HG03354 (cell line): ENCODE results near the gene S100A13.
"Not testable (repeated sequence)": the region's sequence is repeated elsewhere in the genome, so short reads cannot be mapped to it uniquely, and the experiment has no call there.

ENCODE experiments used
- ATAC-seq: cut with Tn5 transposase; IDR thresholded peaks from one replicate; pipeline ENCODE4 v1.9.1; 2021; ENCODE audit warnings: mild to moderate bottlenecking; ENCODE audit not compliant: unreplicated experiment, poor library complexity, severe bottlenecking

Gene S100A13

DNA sequence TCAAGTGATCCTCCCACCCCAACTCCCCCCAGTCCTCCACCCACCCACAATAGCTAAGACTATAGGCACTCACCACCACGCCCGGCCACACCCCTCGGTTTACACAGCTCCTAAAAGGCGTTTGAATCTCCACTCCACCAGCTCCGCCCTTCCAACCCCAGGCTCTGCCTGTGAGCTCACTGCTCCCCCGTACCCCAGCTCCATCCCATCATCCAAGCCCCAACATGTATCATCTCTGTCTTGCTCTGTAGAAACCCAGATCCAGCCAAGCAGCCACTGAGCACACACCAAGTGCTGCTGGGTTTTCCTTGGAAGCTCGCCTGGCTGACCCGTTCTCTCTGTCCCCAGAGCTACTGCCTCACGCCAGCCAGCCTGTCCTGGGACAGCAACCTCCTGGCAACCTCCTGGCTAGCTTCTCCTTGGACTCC is 49.7 kb downstream of the S100A13 start:
- ATAC-seq: no peak

DNA sequence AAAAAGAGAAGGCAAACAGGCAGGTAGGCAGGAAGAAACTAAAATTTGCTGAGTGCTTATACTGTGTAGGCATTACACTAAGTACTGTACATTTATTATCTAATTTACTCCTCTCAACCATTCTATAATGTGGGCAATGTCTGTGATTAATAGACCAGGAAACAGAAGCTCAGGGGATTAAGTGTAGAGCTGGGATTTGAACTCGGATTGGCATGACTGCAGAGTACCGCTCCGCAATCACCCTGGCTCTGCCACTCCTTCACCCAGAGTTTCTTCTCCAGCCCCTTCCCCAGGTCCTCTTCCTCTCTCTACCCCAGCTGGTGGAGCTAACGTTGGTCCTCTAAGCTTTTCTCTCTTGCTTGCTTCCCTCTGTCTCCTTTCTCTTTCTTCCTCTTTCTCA is 50.2 kb downstream of the S100A13 start:
- no peak for ATAC-seq

DNA sequence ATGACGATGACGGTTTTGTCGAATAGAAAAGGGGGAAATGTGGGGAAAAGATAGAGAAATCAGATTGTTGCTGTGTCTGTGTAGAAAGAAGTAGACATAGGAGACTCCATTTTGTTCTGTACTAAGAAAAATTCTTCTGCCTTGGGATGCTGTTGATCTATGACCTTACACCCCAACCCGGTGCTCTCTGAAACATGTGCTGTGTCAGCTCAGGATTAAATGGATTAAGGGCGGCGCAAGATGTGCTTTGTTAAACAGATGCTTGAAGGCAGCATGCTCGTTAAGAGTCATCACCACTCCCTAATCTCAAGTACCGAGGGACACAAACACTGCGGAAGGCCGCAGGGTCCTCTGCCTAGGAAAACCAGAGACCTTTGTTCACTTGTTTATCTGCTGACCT is 51.8 kb downstream of the S100A13 start:
- not testable (repeated sequence) for ATAC-seq

DNA sequence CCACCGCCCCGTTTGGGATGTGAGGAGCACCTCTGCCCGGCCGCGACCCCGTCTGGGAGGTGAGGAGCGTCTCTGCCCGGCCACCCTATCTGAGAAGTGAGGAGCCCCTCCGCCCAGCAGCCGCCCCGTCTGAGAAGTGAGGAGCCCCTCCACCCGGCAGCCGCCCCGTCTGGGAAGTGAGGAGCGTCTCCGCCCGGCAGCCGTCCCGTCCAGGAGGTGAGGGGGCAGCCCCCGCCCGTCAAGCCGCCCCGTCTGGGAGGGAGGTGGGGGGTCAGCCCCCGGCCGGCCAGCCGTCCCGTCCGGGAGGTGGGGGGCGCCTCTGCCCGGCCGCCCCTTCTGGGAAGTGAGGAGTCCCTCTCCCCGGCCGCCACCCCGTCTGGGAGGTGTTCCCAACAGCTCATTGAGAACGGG is 52.2 kb downstream of the S100A13 start:
- not testable (repeated sequence) for ATAC-seq

DNA sequence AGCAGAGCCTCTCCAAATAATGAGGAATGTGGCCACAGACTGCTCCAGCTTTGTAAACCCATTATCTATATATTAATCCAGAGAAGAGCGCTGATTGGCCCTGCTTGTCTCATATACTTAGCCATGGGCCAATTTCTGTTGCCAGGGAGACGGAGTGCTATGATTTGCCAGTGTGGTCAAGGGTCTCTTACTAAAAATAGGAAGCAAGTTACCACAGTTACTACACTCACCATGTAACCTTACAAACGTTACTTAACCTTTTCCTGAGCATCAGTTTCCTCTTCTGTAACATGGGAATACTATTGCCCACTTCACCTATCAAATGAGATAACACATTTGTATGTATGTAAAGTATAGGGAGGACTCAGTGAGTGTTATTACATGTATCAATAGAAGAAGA is 54.0 kb downstream of the S100A13 start:
- no peak for ATAC-seq

DNA sequence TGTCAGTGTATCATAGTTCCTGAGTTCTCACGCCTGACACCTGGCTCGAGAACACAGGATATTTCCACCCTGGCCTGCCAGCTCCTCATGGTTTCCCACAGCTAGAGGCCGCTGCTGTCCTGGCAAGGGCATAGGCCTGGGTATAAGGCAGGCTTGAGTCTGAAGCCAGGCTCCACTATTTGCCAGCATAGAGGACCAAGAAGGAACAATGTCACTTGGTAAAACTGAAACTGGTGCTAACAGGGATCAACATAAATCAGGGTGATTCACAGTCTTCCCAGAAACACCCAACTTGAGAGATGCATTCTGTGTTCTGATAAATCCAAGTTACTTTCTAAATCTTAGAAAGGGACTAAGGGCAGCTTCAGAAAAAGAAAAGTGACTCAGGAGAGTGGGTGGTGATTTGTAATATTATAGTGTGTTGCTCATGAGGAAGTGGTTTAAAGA is 54.7 kb downstream of the S100A13 start:
- no peak for ATAC-seq

DNA sequence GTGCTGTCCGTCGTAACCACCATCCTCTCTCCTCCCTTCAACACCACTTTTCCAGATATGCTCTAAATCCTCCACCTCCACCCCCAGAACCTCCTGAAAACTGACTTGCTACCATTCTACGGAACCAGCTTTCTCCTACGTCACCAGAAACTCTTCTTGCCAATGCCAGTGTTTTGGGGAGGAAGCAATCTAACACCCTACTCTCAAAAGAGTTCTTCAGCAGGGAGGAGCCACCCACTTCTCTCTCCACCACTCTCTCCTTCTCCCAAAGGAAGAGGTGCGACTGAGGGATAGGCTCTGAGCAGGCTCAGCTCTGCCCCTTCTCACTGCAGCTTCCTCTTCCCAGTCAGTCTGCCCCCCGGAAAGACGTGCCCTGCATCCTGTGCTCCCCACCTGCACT is 55.6 kb downstream of the S100A13 start:
- no peak for ATAC-seq

DNA sequence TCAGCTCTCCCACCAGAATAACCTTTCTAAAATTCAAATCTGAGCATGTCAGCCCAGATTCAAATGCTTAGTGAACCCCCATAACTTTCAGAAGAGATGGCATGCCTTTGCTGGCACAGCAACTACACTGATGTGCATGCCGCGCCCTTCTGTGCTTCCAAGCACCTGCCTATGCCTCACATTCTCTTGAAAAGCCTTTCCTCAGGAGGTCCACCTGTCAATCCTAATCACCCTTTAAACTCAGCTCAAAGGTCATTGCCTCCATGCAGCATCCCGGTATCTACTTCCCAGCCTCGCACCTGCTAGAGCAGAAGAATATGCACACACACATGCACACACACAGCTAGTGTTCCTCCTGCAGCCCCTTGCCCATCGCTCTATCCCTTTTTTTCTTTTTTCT is 56.4 kb downstream of the S100A13 start:
- ATAC-seq: no peak

DNA sequence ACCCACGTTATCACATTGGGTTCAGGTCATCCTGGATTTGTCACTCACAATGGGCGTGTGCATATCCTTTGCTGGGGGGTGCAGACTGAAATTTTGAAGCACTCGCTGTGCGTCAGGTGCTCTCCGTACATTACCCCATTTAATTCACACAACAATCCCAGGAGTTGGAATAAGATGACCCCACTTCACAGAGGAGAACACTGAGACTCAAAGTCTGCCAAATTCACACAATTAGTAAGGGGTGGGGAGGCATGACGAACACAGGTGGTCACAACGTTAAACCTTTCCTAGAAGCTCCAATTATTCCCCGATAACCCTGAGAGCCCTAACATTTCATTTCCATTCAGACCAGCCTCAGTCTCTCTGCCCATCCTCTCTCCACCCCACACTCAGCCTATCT is 57.8 kb downstream of the S100A13 start:
- no peak for ATAC-seq
